HCT116 (cell line): ENCODE results near the gene DGAT2. TPM values are rescaled to one million over a fixed set of nuclear protein-coding genes. Genes with fewer than 3 reads are reported as not detected.

Source experiments
- ATAC-seq: fragments of 200-7000 bp; cut with Tn5 transposase; 2 replicates; pipeline ENCODE4 v1.9.1; 2020; ENCODE audit warnings: mild to moderate bottlenecking, moderate library complexity
- BruUV-seq: library from RNA; stranded (reverse); fragments of 400-500 nt; replicated peaks from 2 replicates; lab custom pipeline; 2021; lab: Mats Ljungman, UMichigan
- CTCF ChIA-PET: fragments of 300-600 bp; sonication (Branson Sonifier 250); formaldehyde crosslinking; loops from one replicate; lab custom pipeline; 2021; ENCODE audit warnings: antibody characterized with exemption; lab: Charles Lee
- POLR2A ChIA-PET: fragments of 300-600, 350-600 bp; sonication (Branson Sonifier 250); formaldehyde crosslinking; loops from one replicate; lab custom pipeline; 2021; ENCODE audit warnings: antibody characterized with exemption; lab: Charles Lee
- RAD21 ChIA-PET, 2 experiments: fragments of 300-600 bp; sonication (Branson Sonifier 250); formaldehyde crosslinking; loops; one replicate each; lab custom pipeline; 2023; ENCODE audit warnings: low total read pairs in 2 of 2; ENCODE audit not compliant: uncharacterized antibody in 2 of 2, unreplicated experiment in 2 of 2, low non-redundant PET in 1 of 2; lab: Charles Lee
- DNase-seq: peaks from one replicate; pipeline ENCODE4 v3.0.0-alpha.2; 2010; ENCODE audit warnings: low read depth, low spot score
- H2AFZ ChIP-seq: fragments of 200-600 bp; shearing (Covaris generic), sonication (generic); 2 replicates; pipeline ENCODE4 v1.6.1; 2017; ENCODE audit warnings: low read depth, mixed run types, mixed read lengths, antibody characterized with exemption, low read length; ENCODE audit not compliant: poor library complexity, severe bottlenecking
- H3K27ac ChIP-seq: 2 replicates; pipeline ENCODE4 v1.5.1; 2012; ENCODE audit warnings: low read depth, low read length
- H3K27me3 ChIP-seq: fragments of 200-600 bp; sonication (generic); 2 replicates; pipeline ENCODE4 v1.6.1; 2016; ENCODE audit warnings: mixed run types, low read length, mixed read lengths; ENCODE audit not compliant: insufficient read depth
- H3K36me3 ChIP-seq, 2 experiments: fragments of 200-500 bp in 1 of 2; fragments of 200-600 bp in 1 of 2; sonication (Bioruptor generic) in 1 of 2; sonication (generic) in 1 of 2; 2 replicates each; pipeline versions ENCODE4 v1.5.1 to v1.6.1; 2014 to 2016; ENCODE audit warnings: low read length in 2 of 2, inconsistent platforms in 1 of 2, mixed read lengths in 1 of 2, mixed run types in 1 of 2; ENCODE audit not compliant: insufficient read depth in 2 of 2, control insufficient read depth in 1 of 2
- H3K4me1 ChIP-seq, 2 experiments: fragments of 200-600 bp in 1 of 2; sonication (generic) in 1 of 2; 2 replicates each; pipeline versions ENCODE4 v1.5.1 to v1.6.1; 2012 to 2017; ENCODE audit warnings: low read length in 2 of 2, inconsistent platforms in 1 of 2, mild to moderate bottlenecking in 1 of 2, mixed read lengths in 1 of 2, mixed run types in 1 of 2, moderate library complexity in 1 of 2; ENCODE audit not compliant: insufficient read depth in 2 of 2, control insufficient read depth in 1 of 2
- H3K4me2 ChIP-seq: fragments of 200-600 bp; sonication (generic); 2 replicates; pipeline ENCODE4 v1.6.1; 2017; ENCODE audit warnings: mixed run types, low read length, mixed read lengths
- H3K4me3 ChIP-seq, 2 experiments: fragments of 200-600 bp in 1 of 2; sonication (generic) in 1 of 2; replicated peaks in 1 of 2; 2 replicates each; pipeline ENCODE4 v1.5.1; 2011 to 2016; ENCODE audit warnings: low read length in 2 of 2, control low read depth in 1 of 2, low read depth in 1 of 2, mild to moderate bottlenecking in 1 of 2, mixed read lengths in 1 of 2, mixed run types in 1 of 2
- H3K79me2 ChIP-seq: fragments of 200-600 bp; sonication (generic); 2 replicates; pipeline ENCODE4 v1.6.1; 2017; ENCODE audit warnings: mild to moderate bottlenecking, mixed run types, low read length, moderate library complexity, mixed read lengths; ENCODE audit not compliant: insufficient read depth
- H3K9ac ChIP-seq: fragments of 200-600 bp; sonication (generic); 2 replicates; pipeline ENCODE4 v1.6.1; 2016; ENCODE audit warnings: low read length, mixed read lengths
- H3K9me2 ChIP-seq: fragments of 200-600 bp; sonication (generic), shearing (Covaris generic); 2 replicates; pipeline ENCODE4 v1.6.1; 2017; ENCODE audit warnings: mixed run types, mild to moderate bottlenecking, moderate library complexity; ENCODE audit not compliant: insufficient read depth
- H3K9me3 ChIP-seq, 2 experiments: fragments of 200-500 bp in 1 of 2; fragments of 200-600 bp in 1 of 2; sonication (Bioruptor generic) in 1 of 2; sonication (generic) in 1 of 2; 2 replicates each; pipeline ENCODE4 v1.6.1; 2014 to 2017; ENCODE audit warnings: low read length in 2 of 2, mixed read lengths in 2 of 2, inconsistent platforms in 1 of 2, low read depth in 1 of 2, mild to moderate bottlenecking in 1 of 2, mixed run types in 1 of 2, moderate library complexity in 1 of 2; ENCODE audit not compliant: control insufficient read depth in 1 of 2, insufficient read depth in 1 of 2
- H4K20me1 ChIP-seq: fragments of 200-600 bp; sonication (generic), shearing (Covaris generic); 2 replicates; pipeline ENCODE4 v1.6.1; 2017; ENCODE audit warnings: mixed run types, mild to moderate bottlenecking, moderate library complexity; ENCODE audit not compliant: insufficient read depth
- CEBPB ChIP-seq: IDR thresholded peaks from 2 replicates; pipeline ENCODE4 v1.6.1; 2012; ENCODE audit warnings: low read depth
- EZH2 ChIP-seq: fragments of 200-600 bp; sonication (generic); IDR thresholded peaks from 2 replicates; pipeline ENCODE4 v1.6.1; 2017; ENCODE audit warnings: antibody characterized with exemption, mixed run types
- EZH2phosphoT487 ChIP-seq: fragments of 200-600 bp; IDR thresholded peaks from 2 replicates; pipeline ENCODE4 v1.6.1; 2018; ENCODE audit warnings: antibody characterized with exemption, borderline replicate concordance
- FOSL1 ChIP-seq: IDR thresholded peaks from 2 replicates; pipeline ENCODE4 v1.6.1; 2012; ENCODE audit warnings: low read depth
- JUND ChIP-seq: IDR thresholded peaks from 2 replicates; pipeline ENCODE4 v1.6.1; 2012
- POLR2A ChIP-seq: IDR thresholded peaks from 2 replicates; pipeline ENCODE4 v1.7.0; 2011; ENCODE audit warnings: borderline replicate concordance; ENCODE audit not compliant: insufficient read depth, insufficient read length; ENCODE audit errors: extremely low read depth
- POLR2AphosphoS5 ChIP-seq: IDR thresholded peaks from 2 replicates; pipeline ENCODE4 v1.6.1; 2011; ENCODE audit warnings: mild to moderate bottlenecking, low read depth, low read length, moderate library complexity
- SIN3A ChIP-seq: IDR thresholded peaks from 2 replicates; pipeline ENCODE4 v1.6.1; 2012; ENCODE audit warnings: low read depth
- SRF ChIP-seq: IDR thresholded peaks from 2 replicates; pipeline ENCODE4 v1.6.1; 2012; ENCODE audit warnings: low read depth
- TCF7L2 ChIP-seq: IDR thresholded peaks from 2 replicates; pipeline ENCODE4 v1.7.0; 2011; ENCODE audit warnings: borderline replicate concordance, inconsistent platforms; ENCODE audit not compliant: insufficient read depth, insufficient read length; ENCODE audit errors: extremely low read depth
- YY1 ChIP-seq: IDR thresholded peaks from 2 replicates; pipeline ENCODE4 v1.6.1; 2011; ENCODE audit warnings: low read length, low read depth, moderate library complexity, mild to moderate bottlenecking; ENCODE audit not compliant: insufficient replicate concordance; ENCODE audit errors: extremely low read depth
- ZFX ChIP-seq: fragments of 450-650 bp; IDR thresholded peaks from 2 replicates; pipeline ENCODE4 v1.6.1; 2017
- intact Hi-C: fragments of 100-400 bp; cut with micrococcal nuclease; formaldehyde crosslinking; loops from 2 replicates; pipeline ENCODE4 v1.10.0; 2022
- total RNA-seq: library from RNA; stranded (reverse); gene quantifications from one replicate; pipeline ENCODE4 v1.2.1, GENCODE V29; 2021; ENCODE audit not compliant: unreplicated experiment
- TF ChIP-seq, protein P1 (sequence below): IDR thresholded peaks from 2 replicates; pipeline ENCODE4 v1.6.1; 2011; ENCODE audit warnings: mild to moderate bottlenecking, low read length, moderate library complexity; ENCODE audit not compliant: insufficient replicate concordance; ENCODE audit errors: extremely low read depth
- TF ChIP-seq, protein P2 (sequence below): IDR thresholded peaks from 2 replicates; pipeline ENCODE4 v1.6.1; 2012; ENCODE audit warnings: low read depth

The DGAT2 gene
- total RNA-seq, 1 experiment from 2014 or later: 2.4 TPM

GRCh38 chr11:75827562-75827961, 59.0 kb downstream of the DGAT2 start:
- H3K27me3 ChIP-seq: no peaks in the 10 kb centered on the region
- no peak overlapping the region for H3K27ac ChIP-seq
- H4K20me1 ChIP-seq: no peaks in the 10 kb centered on the region
- POLR2A ChIA-PET: no interaction called here
- H3K9ac ChIP-seq: no peak overlapping the region
- no peaks in the 10 kb centered on the region for H3K36me3 ChIP-seq
- no peak overlapping the region for H3K4me3 ChIP-seq
- CTCF ChIA-PET: no interaction called here
- no peaks in the 10 kb centered on the region for H3K4me1 ChIP-seq
- TF ChIP-seq ZFX (no peak), FOSL1 (no peak), SIN3A (no peak), JUND (no peak), TCF7L2 (no peak), EZH2 (no peak), SRF (no peak), YY1 (no peak), CEBPB (no peak), POLR2AphosphoS5 (no peak), POLR2A (no peak), EZH2phosphoT487 (no peak)
- TF ChIP-seq, protein P1, sequence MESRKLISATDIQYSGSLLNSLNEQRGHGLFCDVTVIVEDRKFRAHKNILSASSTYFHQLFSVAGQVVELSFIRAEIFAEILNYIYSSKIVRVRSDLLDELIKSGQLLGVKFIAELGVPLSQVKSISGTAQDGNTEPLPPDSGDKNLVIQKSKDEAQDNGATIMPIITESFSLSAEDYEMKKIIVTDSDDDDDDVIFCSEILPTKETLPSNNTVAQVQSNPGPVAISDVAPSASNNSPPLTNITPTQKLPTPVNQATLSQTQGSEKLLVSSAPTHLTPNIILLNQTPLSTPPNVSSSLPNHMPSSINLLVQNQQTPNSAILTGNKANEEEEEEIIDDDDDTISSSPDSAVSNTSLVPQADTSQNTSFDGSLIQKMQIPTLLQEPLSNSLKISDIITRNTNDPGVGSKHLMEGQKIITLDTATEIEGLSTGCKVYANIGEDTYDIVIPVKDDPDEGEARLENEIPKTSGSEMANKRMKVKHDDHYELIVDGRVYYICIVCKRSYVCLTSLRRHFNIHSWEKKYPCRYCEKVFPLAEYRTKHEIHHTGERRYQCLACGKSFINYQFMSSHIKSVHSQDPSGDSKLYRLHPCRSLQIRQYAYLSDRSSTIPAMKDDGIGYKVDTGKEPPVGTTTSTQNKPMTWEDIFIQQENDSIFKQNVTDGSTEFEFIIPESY: no peak
- TF ChIP-seq, protein P2, sequence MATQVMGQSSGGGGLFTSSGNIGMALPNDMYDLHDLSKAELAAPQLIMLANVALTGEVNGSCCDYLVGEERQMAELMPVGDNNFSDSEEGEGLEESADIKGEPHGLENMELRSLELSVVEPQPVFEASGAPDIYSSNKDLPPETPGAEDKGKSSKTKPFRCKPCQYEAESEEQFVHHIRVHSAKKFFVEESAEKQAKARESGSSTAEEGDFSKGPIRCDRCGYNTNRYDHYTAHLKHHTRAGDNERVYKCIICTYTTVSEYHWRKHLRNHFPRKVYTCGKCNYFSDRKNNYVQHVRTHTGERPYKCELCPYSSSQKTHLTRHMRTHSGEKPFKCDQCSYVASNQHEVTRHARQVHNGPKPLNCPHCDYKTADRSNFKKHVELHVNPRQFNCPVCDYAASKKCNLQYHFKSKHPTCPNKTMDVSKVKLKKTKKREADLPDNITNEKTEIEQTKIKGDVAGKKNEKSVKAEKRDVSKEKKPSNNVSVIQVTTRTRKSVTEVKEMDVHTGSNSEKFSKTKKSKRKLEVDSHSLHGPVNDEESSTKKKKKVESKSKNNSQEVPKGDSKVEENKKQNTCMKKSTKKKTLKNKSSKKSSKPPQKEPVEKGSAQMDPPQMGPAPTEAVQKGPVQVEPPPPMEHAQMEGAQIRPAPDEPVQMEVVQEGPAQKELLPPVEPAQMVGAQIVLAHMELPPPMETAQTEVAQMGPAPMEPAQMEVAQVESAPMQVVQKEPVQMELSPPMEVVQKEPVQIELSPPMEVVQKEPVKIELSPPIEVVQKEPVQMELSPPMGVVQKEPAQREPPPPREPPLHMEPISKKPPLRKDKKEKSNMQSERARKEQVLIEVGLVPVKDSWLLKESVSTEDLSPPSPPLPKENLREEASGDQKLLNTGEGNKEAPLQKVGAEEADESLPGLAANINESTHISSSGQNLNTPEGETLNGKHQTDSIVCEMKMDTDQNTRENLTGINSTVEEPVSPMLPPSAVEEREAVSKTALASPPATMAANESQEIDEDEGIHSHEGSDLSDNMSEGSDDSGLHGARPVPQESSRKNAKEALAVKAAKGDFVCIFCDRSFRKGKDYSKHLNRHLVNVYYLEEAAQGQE: no peak
- DNase-seq: no peak
- no peak for ATAC-seq
- peaks cover 11% of the 10 kb centered on the region; the same call in 1 of the 2 replicates for H3K79me2 ChIP-seq
- no peaks in the 10 kb centered on the region for H3K9me3 ChIP-seq
- intact Hi-C loops: no loop called here
- BruUV-seq: no TSS peak
- H3K4me2 ChIP-seq: no peak overlapping the region
- RAD21 ChIA-PET: no interaction called here
- H2AFZ ChIP-seq: no peak overlapping the region
- no peaks in the 10 kb centered on the region for H3K9me2 ChIP-seq
